ENCODE data around the gene GVQW3.

Gene GVQW3

GRCh38 chr11:76448506-76448905, 67.4 kb downstream of the GVQW3 start:
- no peak for DNase-seq

DNA sequence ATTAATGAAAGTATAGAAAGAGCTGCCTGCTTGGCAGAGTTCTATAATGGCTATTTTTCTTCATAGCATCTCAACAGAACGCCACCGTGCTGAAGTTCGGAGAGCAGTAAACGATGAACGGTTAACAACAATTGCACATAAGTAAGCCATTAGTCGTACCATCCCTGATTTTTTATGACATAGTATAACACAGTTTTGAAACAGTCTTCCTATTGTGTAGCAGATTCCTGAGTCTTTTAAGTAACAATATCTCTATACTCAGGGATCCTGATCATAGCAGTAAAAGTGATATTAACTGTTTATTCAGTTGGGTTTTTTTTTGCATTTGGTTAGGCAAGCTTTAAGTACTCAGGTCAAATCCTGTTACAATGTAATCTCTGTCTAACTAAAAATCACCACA, 72.1 kb downstream of the GVQW3 start:
- no peak for DNase-seq

DNA sequence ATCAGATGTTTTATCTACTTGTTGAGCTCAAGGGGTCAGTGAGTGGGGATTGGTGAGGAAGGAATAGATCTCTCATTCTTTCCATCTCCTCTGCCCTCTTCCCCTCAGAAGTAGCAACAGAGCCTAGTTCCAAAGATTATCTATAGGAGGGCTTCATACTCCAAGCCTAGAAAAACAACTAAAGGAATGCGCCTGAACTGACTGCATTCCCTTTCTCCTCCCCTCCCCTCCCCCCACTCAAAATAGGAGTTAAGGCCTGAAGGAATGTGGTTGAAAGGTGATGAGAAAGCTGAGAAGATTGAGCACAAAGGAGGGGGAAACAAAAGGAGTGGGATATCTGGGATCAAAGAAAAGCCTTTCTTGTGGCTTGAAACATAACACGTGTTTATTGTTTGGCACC, 74.2 kb downstream of the GVQW3 start:
- no peak for DNase-seq

- DNase-seq, result no peak
Observed at GRCh38 chr11:76455931-76456330, 74.8 kb downstream of the GVQW3 start.

- DNase-seq, result no peak
Observed at GRCh38 chr11:76456571-76456970, 75.4 kb downstream of the GVQW3 start.

Data from NCI-H69 (cell line).